ENCODE measurements around the gene MPND. TPM values are rescaled to one million over a fixed set of nuclear protein-coding genes. Genes with fewer than 3 reads are reported as not detected.

MPND gene
- total and polyA plus RNA-seq, 2 of the 13 experiments (the other 11 are each of a cell fraction or from before 2014, with no cell fraction given): 10.8 to 15.8 TPM

GRCh38 chr19:4373013-4373367 is 29.6 kb downstream of the MPND start (continued):
- no peak for TF ChIP-seq POGK (CRISPR knock-in tag; conservative IDR thresholded peaks at IDR 0.05)

GRCh38 chr19:4373601-4374497 is 30.5 kb downstream of the MPND start:
- FAIRE-seq (no peak), DNase-seq (ENCODE audit: low spot score) (no peak), ATAC-seq (no peak)
- Histone ChIP-seq H3K9me3 (ENCODE audit: low read length) (no peaks in the 10 kb centered on the region), H3K27ac (ENCODE audit: extremely low read length, insufficient read depth, low read length) (peak overlapping the region; percentile 84), H4K20me1 (ENCODE audit: insufficient read depth, low read length) (peaks cover 2% of the 10 kb centered on the region; the same call in 1 of the 2 replicates), H3K4me1 (ENCODE audit: insufficient read depth, low read length) (peaks cover 42% of the 10 kb centered on the region), H2AFZ (ENCODE audit: low read length) (no peak overlapping the region), H3K4me2 (ENCODE audit: low read depth, low read length) (peak overlapping the region; percentile 64; the same call in 1 of the 2 replicates), H3K9ac (ENCODE audit: insufficient read depth, low read depth, low read length) (peak overlapping the region; percentile 74), H3K36me3 (replicated peaks in 1 of 2; ENCODE audit: control insufficient read depth in 1 of 2, insufficient read depth in 2 of 2, low read length in 2 of 2) (peaks cover 7 to 23% of the 10 kb centered on the region in 2 experiments; a peak in 4 of 5 replicates), H3K27me3 (ENCODE audit: control insufficient read depth in 1 of 2, insufficient read depth in 2 of 2, low read length in 2 of 2) (no peaks in the 10 kb centered on the region), H3K4me3 (replicated peaks in 1 of 3; ENCODE audit: insufficient read depth in 1 of 3, low read depth in 2 of 3, low read length in 3 of 3) (no peak overlapping the region), H3K79me2 (ENCODE audit: insufficient read depth, low read length) (peaks cover 64% of the 10 kb centered on the region)
- ChIA-PET POLR2A (interaction anchor here (1.1 to 4.8 kb wide), 12 partner anchors 11 to 127 kb away, joined by 3 to 64 read pairs (median 10); partner anchors contain the start of genes CHAF1A, MPND and YJU2), CTCF (ENCODE audit: low intra/inter-chr PET ratio, low total read pairs) (interaction anchor here (3.1 kb wide), 1 partner anchor 27 kb away, joined by 27 read pairs; the partner anchor contains the start of genes CHAF1A and SH3GL1)
- TF ChIP-seq MYC (CRISPR knock-in tag; IDR thresholded peaks at IDR 0.05; ENCODE audit: borderline replicate concordance) (no peak), PHF21A (CRISPR knock-in tag; IDR thresholded peaks at IDR 0.05) (0 out of 2 replicates have a peak, but pooled peaks have one; percentile 19), POLR2A (IDR thresholded peaks at IDR 0.05; ENCODE audit: insufficient read depth in 1 of 2, low read depth in 2 of 2, low read length in 2 of 2) (0 out of 4 replicates have a peak, but pooled peaks of 1 of the 2 experiments have one; percentile 0), ZNF546 (CRISPR knock-in tag; conservative IDR thresholded peaks at IDR 0.05) (0 out of 2 replicates have a peak, but pooled peaks have one; percentile 37), ZNF720 (CRISPR knock-in tag; IDR thresholded peaks at IDR 0.05) (no peak), PRPF4 (IDR thresholded peaks at IDR 0.05; ENCODE audit: low read depth, low read length, poor library complexity, severe bottlenecking) (peak; percentile 61)
- TF ChIP-seq, protein P1, sequence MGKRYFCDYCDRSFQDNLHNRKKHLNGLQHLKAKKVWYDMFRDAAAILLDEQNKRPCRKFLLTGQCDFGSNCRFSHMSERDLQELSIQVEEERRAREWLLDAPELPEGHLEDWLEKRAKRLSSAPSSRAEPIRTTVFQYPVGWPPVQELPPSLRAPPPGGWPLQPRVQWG (CRISPR knock-in tag; IDR thresholded peaks at IDR 0.05; ENCODE audit: borderline replicate concordance, low read depth): 0 out of 2 replicates have a peak, but pooled peaks have one; percentile 36
- BruUV-seq (replicated peaks): TSS peak; percentile 50
- in situ Hi-C loops (cut with HindIII; ENCODE audit: extremely low pct_ligation_motif_present, low pct_unique_long_range_greater_than_20kb) (no loop called here), intact Hi-C loops (cut with micrococcal nuclease; ENCODE audit: unreplicated experiment) (no loop called here)
- 95% methylated on average over 18 of the region's 25 CpGs for WGBS (ENCODE audit: low lambda C conversion rate)

All from HepG2 (cell line).